GM12864 (cell line): ENCODE results near the gene DAGLA.

Source experiments
- DNase-seq: peaks from one replicate; pipeline ENCODE4 v3.0.0-alpha.2; 2011; ENCODE audit warnings: low read depth
- H3K4me3 ChIP-seq: 2 replicates; pipeline ENCODE4 v1.5.1; 2011; ENCODE audit warnings: mild to moderate bottlenecking, low read depth, low read length, control low read depth
- TF ChIP-seq, protein P1 (sequence below): IDR thresholded peaks from 2 replicates; pipeline ENCODE4 v1.5.1; 2011; ENCODE audit warnings: low read depth, mild to moderate bottlenecking, moderate library complexity, low read length, control low read depth, inconsistent platforms; ENCODE audit errors: missing control alignments

DAGLA gene

DNA sequence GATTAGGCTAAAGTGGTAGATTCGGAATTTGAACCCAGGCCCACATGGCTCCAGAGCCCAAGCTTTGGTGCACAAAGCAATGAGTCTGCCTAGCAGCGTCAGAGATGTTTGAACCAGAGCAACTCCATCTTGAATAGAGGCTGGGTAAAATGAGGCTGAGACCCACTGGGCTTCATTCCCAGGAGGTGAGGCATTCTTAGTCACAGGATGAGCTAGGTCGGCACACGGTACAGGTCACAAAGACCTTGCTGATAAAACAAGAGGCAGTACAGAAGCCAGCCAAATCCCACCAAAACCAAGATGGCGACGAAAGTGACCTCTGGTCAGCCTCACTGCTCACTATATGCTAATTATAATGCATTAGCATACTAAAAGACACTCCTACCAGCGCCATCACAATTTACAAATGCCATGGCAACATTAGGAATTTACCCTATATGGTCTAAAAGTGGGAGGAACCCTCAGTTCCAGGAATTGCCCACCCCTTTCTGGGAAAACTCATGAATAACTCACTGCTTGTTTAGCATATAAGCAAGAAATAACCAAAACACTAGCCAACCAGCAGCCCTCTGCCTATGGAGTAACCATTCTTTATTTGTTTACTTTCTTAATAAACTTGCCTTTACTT is 40.3 kb upstream of the DAGLA start:
- no peak for DNase-seq
- TF ChIP-seq, protein P1, sequence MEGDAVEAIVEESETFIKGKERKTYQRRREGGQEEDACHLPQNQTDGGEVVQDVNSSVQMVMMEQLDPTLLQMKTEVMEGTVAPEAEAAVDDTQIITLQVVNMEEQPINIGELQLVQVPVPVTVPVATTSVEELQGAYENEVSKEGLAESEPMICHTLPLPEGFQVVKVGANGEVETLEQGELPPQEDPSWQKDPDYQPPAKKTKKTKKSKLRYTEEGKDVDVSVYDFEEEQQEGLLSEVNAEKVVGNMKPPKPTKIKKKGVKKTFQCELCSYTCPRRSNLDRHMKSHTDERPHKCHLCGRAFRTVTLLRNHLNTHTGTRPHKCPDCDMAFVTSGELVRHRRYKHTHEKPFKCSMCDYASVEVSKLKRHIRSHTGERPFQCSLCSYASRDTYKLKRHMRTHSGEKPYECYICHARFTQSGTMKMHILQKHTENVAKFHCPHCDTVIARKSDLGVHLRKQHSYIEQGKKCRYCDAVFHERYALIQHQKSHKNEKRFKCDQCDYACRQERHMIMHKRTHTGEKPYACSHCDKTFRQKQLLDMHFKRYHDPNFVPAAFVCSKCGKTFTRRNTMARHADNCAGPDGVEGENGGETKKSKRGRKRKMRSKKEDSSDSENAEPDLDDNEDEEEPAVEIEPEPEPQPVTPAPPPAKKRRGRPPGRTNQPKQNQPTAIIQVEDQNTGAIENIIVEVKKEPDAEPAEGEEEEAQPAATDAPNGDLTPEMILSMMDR: no peak
- H3K4me3 ChIP-seq: no peak overlapping the region

DNA sequence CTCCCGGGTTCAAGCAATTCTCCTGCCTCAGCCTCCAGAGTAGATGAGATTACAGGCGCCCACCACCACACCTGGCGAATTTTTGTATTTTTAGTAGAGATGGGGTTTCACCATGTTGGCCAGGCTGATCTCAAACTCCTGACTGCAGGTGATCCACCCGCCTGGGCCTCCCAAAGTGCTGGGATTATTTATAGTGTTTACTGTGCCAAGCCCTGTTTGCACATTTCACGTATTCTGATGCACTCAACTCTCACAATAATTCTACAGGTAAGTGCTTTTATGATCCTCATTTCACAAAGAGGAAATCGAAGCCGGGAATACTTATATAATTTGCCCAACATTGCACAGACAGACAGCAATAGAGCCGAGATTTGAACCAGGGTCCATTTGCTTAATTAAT is 38.0 kb upstream of the DAGLA start:
- DNase-seq: no peak
- TF ChIP-seq, protein P1: no peak
- no peak overlapping the region for H3K4me3 ChIP-seq

DNA sequence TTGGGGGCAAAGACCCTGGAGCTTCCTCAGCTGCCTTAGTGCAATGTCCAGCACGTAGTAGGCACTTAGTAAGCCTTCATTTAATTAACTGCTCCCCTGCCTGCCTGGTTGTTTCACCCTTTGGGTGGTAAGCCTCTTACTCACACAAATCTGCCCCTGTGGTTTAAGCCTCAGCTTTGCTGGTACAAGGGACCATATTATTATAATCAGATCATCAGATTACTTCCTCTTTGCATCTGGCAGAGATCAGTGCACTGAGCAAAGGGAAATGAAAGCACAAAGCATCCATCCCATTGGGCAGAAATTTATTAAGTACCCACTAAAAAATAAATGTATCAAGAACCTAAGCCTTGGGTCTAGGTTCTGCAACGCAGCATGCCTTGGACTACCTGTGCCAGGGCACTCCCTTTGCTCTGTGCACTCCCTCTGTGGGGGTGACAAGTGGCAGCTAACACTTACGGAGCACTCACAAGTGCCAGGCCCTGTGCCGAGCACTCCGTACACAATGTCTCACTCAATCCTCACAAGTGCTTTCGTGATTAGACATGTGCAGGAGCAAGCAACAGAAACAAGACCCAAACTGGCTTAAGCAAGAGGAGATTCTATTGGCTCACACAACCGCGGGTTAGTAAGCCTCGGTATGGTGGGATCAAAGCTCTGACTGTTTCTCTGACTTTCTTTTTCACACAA is 34.9 kb upstream of the DAGLA start:
- DNase-seq: no peak
- no peak overlapping the region for H3K4me3 ChIP-seq
- TF ChIP-seq, protein P1: no peak

DNA sequence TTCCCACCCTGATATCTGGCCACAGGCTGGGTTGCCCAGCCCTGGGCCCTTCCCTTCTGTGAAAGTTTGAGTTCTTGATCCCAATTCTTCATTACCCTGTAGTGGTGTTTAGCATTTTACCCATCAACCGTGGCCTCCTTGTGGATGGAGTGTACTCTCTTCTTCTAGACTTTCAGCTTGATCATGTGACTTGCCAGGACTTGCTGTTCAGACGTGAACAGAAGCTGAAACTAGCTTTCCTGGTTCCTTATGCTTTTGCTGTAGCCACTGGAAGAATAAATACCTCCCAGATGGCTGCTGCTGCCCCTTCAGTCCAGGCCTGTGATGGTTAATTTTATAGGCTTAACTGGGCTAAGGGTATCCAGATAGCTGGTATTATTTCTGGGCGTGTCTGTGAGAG is 32.7 kb upstream of the DAGLA start:
- no peak for DNase-seq
- no peak overlapping the region for H3K4me3 ChIP-seq
- TF ChIP-seq, protein P1: no peak

DNA sequence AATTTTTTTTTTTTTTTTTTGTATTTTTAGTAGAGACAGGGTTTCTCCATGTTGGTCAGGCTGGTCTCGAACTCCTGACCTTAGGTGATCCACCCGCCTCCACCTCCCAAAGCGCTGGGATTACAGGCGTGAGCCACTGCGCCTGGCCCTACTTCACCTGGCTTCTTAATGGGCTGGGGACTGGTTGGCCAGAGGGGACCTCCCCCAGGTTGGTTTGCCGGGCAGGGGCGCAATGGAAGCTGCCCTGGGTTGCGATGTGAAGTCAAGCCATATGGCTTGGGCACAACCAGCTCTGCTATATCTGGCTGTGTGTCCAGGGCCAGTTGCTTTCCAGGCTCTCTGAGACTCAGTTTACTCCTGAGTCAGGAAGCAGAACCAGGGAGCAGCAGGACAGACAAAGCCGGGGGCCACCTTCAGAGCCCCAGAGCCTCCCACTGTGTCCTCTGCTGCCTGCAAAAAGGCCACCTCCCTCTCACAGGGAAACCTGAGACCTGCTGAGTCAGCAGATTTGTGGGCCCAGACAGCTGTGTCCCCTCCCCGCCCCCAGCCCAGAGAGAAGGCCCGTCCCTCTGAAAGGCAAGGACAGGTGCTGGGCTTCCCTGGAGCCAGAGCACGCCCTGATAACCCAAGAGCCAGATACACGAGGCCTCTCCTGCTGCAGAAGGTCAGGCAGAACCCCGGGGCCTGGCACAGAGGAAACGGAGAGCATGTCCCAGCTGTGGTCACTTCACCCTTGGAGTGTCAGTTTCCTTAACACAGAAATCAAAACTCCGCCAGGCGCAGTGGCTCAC is 29.2 kb upstream of the DAGLA start:
- H3K4me3 ChIP-seq: no peak overlapping the region
- no peak for DNase-seq
- TF ChIP-seq, protein P1: no peak

DNA sequence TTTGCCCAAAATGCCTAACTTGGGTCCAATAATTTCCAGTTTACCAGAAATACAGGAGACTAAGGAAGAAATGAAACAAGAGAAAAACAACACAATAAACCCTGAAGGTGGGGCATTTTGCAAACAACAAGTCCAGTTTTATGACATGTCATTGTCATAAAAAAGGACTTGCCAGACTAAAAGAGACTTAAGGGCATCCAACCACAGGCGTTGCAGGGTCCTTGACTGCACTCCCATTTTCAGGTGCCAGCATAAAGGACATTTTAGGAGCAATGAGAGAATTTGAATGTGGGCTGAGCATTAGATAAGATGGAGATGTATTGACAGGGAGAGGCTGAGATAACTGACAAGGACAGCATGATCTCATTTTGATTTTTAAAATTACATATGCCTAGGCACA is 28.1 kb upstream of the DAGLA start:
- DNase-seq: no peak
- TF ChIP-seq, protein P1: no peak
- H3K4me3 ChIP-seq: no peak overlapping the region
